ENCODE results near the gene RCBTB1. TPM values are rescaled to one million over a fixed set of nuclear protein-coding genes. Genes with fewer than 3 reads are reported as not detected.
"Not testable (repeated sequence)": the region's sequence is repeated elsewhere in the genome, so short reads cannot be mapped to it uniquely, and the experiment has no call there.

The RCBTB1 gene
- total RNA-seq, 2 experiments from 2014 or later = 18.1 to 20.0 TPM

DNA sequence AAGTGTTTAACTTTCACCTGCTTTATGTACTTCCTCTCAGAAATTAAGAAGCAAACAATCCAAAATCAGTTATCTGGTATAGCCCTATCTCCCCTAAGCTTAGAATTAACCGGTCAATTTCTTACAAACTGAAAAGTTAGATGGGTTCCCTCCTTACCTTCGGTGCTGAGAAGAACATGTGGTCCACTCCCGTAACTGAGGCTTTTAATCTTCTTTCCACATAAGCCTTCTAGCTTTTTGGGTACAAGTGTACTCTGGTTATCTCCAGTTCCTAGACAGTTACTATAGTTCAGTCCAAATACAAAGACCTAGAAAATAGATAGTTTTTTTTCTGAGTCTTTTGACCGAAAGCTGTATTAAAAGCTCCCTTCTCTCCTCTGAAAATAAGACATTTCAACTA lies 18.9 kb downstream of the RCBTB1 start:
- Mint-ChIP-seq H3K27me3 (no peaks in the 10 kb centered on the region), H3K4me1 (peaks cover 20% of the 10 kb centered on the region), H3K36me3 (ENCODE audit: low read depth) (peaks cover 26% of the 10 kb centered on the region), H3K4me3 (no peak overlapping the region), H3K27ac (no peak overlapping the region), H3K9me3 (no peaks in the 10 kb centered on the region)
- CTCF ChIA-PET = interaction anchor here (0.5 to 1.0 kb wide), 2 partner anchors 25 to 81 kb away, joined by 3 to 5 read pairs; no protein-coding TSS in a partner anchor
- POLR2A ChIA-PET = no interaction called here
- DNase-seq = no peak

DNA sequence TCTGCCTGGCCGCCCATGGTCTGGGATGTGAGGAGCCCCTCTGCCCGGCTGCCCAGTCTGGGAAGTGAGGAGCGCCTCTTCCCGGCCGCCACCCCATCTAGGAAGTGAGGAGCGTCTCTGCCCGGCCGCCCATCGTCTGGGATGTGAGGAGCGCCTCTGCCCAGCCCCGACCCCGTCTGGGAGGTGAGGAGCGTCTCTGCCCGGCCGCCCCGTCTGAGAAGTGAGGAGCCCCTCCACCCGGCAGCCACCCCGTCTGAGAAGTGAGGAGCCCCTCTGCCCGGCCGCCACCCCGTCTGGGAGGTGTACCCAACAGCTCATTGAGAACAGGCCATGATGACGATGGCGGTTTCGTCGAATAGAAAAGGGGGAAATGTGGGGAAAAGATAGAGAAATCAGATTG lies 19.9 kb downstream of the RCBTB1 start:
- H3K36me3 Mint-ChIP-seq (ENCODE audit: low read depth) = peaks cover 32% of the 10 kb centered on the region
- CTCF ChIA-PET = interaction anchor here (1.0 kb wide), 1 partner anchor 26 kb away, joined by 3 read pairs; no protein-coding TSS in a partner anchor
- DNase-seq, H3K4me3 Mint-ChIP-seq, H3K9me3 Mint-ChIP-seq, H3K27me3 Mint-ChIP-seq, POLR2A ChIA-PET, H3K27ac Mint-ChIP-seq: not testable (repeated sequence)
- H3K4me1 Mint-ChIP-seq = peaks cover 16% of the 10 kb centered on the region

DNA sequence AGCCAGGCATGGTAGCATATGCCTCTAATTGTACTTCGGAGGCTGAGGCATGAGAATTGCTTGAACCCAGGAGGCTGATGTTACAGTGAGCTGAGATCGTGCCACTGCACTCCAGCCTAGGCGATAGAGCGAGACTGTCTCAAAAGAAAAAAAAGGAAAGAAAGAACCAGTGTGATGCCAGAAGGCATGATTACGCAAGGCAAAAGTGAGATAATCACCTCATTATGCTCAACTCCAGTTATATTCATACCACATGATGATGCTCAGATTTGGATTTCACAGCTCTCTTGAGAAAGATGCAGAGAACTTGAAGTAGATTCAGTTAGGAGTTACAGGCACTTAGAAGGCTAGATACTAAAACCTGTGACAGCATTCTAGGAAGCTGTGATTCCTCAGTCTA lies 21.8 kb downstream of the RCBTB1 start:
- Mint-ChIP-seq H3K36me3 (ENCODE audit: low read depth) (peaks cover 51% of the 10 kb centered on the region), H3K4me1 (peaks cover 5% of the 10 kb centered on the region), H3K27ac (no peak overlapping the region), H3K9me3 (no peaks in the 10 kb centered on the region), H3K27me3 (no peaks in the 10 kb centered on the region), H3K4me3 (no peak overlapping the region)
- no peak for DNase-seq
- ChIA-PET POLR2A (no interaction called here), CTCF (no interaction called here)

DNA sequence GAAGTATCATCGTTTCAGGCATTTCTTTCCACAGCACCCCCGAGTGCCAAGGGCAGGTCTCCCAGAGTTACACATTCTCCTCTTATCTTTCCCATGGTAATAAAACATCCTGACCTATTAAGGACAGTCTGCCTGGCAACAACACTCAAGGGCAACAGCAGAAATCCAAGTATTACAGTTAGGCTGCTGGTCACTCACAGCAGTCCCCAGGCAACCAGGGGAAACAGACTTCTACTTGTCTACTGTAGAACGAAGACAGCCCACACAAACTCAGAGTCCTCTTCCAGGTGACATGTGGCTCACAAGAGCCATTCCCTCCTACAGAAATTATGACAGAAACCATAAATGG lies 24.3 kb downstream of the RCBTB1 start:
- no peaks in the 10 kb centered on the region for H3K9me3 Mint-ChIP-seq
- peaks cover 46% of the 10 kb centered on the region for H3K36me3 Mint-ChIP-seq (ENCODE audit: low read depth)
- POLR2A ChIA-PET = no interaction called here
- H3K27me3 Mint-ChIP-seq = no peaks in the 10 kb centered on the region
- DNase-seq = no peak
- CTCF ChIA-PET = no interaction called here
- H3K4me1 Mint-ChIP-seq = peaks cover 9% of the 10 kb centered on the region
- H3K4me3 Mint-ChIP-seq = no peak overlapping the region
- H3K27ac Mint-ChIP-seq = no peak overlapping the region

DNA sequence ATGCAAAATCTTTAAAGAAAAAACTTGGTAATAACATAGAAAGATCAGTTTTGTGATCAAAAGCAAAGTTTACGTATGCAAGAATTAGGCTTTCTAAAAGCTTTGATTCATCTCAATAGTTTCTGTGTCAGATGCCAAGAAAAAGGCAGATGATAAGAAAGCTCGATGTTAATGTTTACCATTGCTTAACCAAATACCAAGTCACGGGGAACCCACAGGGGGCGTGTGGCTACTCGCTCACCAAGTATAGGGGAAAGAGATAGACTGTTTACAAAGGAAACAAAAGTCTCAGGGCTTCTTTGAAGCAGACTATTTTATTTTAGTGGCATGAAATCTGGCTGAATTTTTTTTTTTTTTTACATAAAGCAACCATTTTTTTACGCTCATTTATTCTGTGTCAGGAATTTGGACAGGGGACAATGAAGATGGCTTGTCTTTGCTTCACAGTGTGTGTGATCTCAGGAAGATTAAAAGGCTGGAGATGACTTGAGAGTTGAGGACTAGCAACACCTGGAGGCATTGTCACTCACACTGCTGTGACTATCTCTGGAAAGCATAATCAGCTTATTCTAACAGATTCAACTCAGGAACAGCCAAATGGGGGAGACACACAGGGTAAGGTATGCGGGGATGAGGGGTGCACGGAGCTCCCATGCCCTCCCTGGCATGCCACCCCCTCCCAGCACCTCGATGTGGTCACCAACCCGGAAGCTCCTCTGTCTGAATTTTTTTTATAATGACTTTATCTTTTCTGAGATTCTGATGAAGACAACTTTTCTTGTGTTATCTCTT lies 24.9 kb downstream of the RCBTB1 start:
- no peaks in the 10 kb centered on the region for H3K9me3 Mint-ChIP-seq
- H3K4me3 Mint-ChIP-seq = no peak overlapping the region
- peak overlapping the region; percentile 6 for H3K27ac Mint-ChIP-seq
- no peaks in the 10 kb centered on the region for H3K27me3 Mint-ChIP-seq
- CTCF ChIA-PET = interaction anchor here (1.4 to 1.7 kb wide), 2 partner anchors 11 to 77 kb away, joined by 6 to 8 read pairs; no protein-coding TSS in a partner anchor
- POLR2A ChIA-PET = no interaction called here
- no peak for DNase-seq
- H3K36me3 Mint-ChIP-seq (ENCODE audit: low read depth) = peaks cover 46% of the 10 kb centered on the region
- H3K4me1 Mint-ChIP-seq = peaks cover 9% of the 10 kb centered on the region

DNA sequence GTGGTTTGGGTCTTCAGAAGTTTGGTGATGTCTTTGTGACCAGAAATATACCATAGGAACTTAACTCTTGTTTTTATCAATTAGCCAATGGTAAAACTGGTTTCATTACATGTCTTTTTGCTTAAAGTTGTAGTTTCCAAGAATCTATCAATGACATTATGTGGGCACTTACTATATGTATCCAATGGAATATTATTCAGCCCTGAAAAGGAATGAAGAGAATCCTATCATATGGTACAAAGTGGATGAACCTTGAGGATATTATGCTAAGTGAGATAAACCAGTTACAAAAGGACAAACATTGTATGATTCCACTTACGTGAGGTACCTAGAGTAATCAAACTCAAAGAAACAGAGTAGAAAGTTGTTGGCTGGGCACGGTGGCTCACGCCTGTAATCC lies 26.4 kb downstream of the RCBTB1 start:
- Mint-ChIP-seq H3K27me3 (no peaks in the 10 kb centered on the region), H3K4me1 (peaks cover 9% of the 10 kb centered on the region), H3K27ac (no peak overlapping the region), H3K9me3 (no peaks in the 10 kb centered on the region), H3K36me3 (ENCODE audit: low read depth) (peaks cover 47% of the 10 kb centered on the region), H3K4me3 (no peak overlapping the region)
- CTCF ChIA-PET = interaction anchor here (1.4 to 1.7 kb wide), 2 partner anchors 12 to 75 kb away, joined by 6 to 8 read pairs; no protein-coding TSS in a partner anchor
- DNase-seq = no peak
- POLR2A ChIA-PET = no interaction called here

DNA sequence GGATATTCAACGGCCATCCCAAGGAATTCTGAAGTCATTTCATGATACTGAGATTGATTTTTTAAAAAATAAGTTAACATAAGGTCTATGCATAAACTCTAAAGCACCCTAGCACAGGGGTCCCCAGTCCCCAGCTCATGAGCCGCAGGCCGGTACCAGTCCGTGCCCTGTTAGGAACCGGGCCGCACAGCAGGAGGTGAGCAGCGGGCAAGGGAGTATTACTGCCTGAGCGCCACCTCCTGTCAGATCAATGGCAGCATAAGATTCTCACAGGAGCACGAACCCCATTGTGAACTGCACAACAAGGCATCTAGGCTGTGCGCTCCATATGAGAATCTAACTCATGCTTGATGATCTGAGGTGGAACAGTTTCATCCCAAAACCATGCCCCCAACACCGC lies 31.0 kb downstream of the RCBTB1 start:
- Mint-ChIP-seq H3K4me1 (peaks cover 4% of the 10 kb centered on the region), H3K4me3 (no peak overlapping the region), H3K9me3 (no peaks in the 10 kb centered on the region), H3K27ac (no peak overlapping the region), H3K27me3 (no peaks in the 10 kb centered on the region), H3K36me3 (ENCODE audit: low read depth) (peaks cover 48% of the 10 kb centered on the region)
- no peak for DNase-seq
- CTCF ChIA-PET = no interaction called here
- POLR2A ChIA-PET = no interaction called here

DNA sequence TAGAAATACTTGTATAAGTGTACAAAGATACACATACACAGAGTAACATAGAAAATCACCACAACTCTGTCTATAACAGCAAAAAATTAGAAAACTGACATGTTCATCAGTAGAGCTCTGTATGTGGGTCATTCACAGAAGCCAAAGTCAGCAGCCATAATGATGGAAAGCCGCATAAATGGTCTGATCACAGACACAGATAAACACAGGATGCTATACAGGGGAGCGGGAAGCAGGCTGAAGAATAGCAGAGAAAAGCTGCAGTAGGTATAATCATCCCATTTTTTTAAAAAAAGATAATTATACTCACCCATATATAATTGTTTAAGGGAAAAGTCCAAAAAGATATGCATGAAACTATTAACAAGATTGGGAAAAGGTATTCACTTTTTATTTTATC lies 31.5 kb downstream of the RCBTB1 start:
- Mint-ChIP-seq H3K27ac (no peak overlapping the region), H3K9me3 (no peaks in the 10 kb centered on the region), H3K4me1 (peaks cover 4% of the 10 kb centered on the region), H3K27me3 (no peaks in the 10 kb centered on the region), H3K4me3 (no peak overlapping the region), H3K36me3 (ENCODE audit: low read depth) (peaks cover 43% of the 10 kb centered on the region)
- no peak for DNase-seq
- POLR2A ChIA-PET = no interaction called here
- CTCF ChIA-PET = interaction anchor here (2.8 kb wide), 1 partner anchor 14 kb away, joined by 9 read pairs; no protein-coding TSS in a partner anchor

DNA sequence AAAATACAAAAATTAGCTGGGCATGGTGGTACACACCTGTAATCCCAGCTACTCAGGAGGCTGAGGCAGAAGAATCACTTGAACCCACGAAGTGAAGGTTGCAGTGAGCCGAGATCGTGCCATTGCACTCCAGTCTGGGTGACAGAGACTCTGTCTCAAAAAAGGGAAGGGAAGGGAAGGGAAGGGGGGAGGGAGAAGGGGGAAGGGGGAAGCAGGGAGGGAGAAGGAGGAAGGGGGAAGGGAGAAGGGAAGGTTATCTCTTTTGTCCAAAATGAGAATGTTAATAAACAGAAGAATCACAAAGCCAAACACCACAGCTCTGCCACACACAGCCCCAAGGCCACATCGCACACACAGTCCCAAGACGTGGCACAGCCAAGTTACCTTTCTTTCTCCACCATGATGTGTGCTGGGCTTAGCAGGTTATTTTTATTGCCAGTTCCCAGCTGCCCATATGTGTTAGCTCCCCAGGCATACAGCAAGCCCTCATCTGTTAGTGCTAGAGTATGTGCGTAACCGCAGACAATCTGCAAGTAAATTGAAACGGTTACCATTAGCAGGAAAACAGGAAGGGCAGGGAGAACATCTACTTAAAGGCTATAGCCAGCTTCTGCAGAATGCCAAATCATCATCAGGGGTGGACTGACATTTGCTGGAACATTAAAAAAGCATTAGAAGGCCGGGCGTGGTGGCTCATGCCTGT lies 34.3 kb downstream of the RCBTB1 start:
- no peak for DNase-seq
- ChIA-PET POLR2A (no interaction called here), CTCF (interaction anchor here (2.8 kb wide), 1 partner anchor 11 kb away, joined by 9 read pairs; no protein-coding TSS in a partner anchor)
- no peaks in the 10 kb centered on the region for H3K27me3 Mint-ChIP-seq
- H3K4me3 Mint-ChIP-seq = no peak overlapping the region
- peaks cover 33% of the 10 kb centered on the region for H3K36me3 Mint-ChIP-seq (ENCODE audit: low read depth)
- H3K27ac Mint-ChIP-seq = peak overlapping the region; percentile 19
- no peaks in the 10 kb centered on the region for H3K9me3 Mint-ChIP-seq
- peaks cover 2% of the 10 kb centered on the region for H3K4me1 Mint-ChIP-seq

DNA sequence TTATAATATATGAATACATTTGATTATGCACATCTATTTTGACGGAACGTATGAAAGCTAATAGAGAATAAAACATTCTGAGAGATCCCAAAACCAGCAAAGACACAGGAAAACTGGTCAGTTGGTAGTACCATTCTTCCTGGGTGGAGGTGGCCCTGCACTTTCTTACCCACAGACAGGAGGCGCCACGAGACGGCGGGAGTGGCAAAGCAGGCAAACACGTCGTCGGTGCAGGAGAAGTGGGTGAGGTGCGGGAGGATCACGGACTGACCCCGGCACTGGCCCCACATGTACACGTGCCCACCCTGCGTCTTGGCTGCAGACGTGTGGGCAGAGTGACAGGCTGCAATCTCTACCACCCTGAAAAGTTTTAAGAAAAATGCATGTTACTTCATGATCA lies 36.1 kb downstream of the RCBTB1 start:
- Mint-ChIP-seq H3K36me3 (ENCODE audit: low read depth) (peaks cover 38% of the 10 kb centered on the region), H3K4me3 (no peak overlapping the region), H3K27ac (no peak overlapping the region), H3K27me3 (no peaks in the 10 kb centered on the region), H3K9me3 (no peaks in the 10 kb centered on the region), H3K4me1 (peaks cover 2% of the 10 kb centered on the region)
- ChIA-PET CTCF (no interaction called here), POLR2A (no interaction called here)
- no peak for DNase-seq

DNA sequence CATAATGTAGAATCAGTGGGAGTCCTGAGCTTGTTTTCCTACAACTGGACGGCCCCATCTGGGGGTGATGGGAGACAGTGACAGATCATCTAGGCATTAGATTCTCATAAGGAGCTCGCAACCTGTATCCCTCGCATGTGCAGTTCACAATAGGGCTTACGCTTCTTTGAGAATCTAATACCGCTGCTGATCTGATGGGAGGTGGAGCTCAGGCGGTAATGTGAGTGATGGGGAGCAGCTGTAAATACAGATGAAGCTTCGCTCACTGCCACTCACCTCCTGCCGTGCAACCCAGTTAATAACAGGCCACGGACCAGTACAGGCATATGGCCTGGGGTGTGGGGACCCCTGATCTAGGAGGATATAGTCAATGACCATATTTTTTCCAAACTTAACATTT lies 38.8 kb downstream of the RCBTB1 start:
- H3K36me3 Mint-ChIP-seq (ENCODE audit: low read depth) = peaks cover 29% of the 10 kb centered on the region
- POLR2A ChIA-PET = no interaction called here
- peaks cover 2% of the 10 kb centered on the region for H3K4me1 Mint-ChIP-seq
- no peaks in the 10 kb centered on the region for H3K27me3 Mint-ChIP-seq
- no peaks in the 10 kb centered on the region for H3K9me3 Mint-ChIP-seq
- no peak overlapping the region for H3K4me3 Mint-ChIP-seq
- CTCF ChIA-PET = interaction anchor here (1.3 kb wide), 1 partner anchor 11 kb away, joined by 5 read pairs; no protein-coding TSS in a partner anchor
- DNase-seq = no peak
- H3K27ac Mint-ChIP-seq = no peak overlapping the region

DNA sequence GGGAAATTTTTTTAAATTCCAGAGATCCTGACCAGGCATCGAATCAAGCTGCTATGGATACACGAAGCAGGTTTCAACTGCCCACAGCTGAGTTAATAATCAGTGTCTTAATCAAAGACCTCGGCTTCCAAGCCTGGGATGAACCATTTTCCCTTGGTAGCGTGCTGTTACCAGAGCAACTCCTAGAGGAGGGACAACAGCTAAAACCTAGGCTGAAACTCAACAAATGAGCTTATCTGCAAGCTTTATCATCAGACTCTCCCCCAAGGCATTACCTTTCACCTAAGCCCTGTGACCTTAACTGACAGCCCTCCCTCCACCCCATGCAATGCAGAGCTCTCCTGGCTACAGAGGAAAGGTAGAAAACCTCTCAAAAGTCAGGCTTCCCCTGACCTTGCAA lies 39.7 kb downstream of the RCBTB1 start:
- Mint-ChIP-seq H3K4me1 (peaks cover 9% of the 10 kb centered on the region), H3K36me3 (ENCODE audit: low read depth) (peaks cover 28% of the 10 kb centered on the region), H3K9me3 (no peaks in the 10 kb centered on the region), H3K27me3 (no peaks in the 10 kb centered on the region), H3K27ac (no peak overlapping the region), H3K4me3 (no peak overlapping the region)
- CTCF ChIA-PET = interaction anchor here (1.3 kb wide), 1 partner anchor 12 kb away, joined by 5 read pairs; no protein-coding TSS in a partner anchor
- POLR2A ChIA-PET = no interaction called here
- DNase-seq = no peak

DNA sequence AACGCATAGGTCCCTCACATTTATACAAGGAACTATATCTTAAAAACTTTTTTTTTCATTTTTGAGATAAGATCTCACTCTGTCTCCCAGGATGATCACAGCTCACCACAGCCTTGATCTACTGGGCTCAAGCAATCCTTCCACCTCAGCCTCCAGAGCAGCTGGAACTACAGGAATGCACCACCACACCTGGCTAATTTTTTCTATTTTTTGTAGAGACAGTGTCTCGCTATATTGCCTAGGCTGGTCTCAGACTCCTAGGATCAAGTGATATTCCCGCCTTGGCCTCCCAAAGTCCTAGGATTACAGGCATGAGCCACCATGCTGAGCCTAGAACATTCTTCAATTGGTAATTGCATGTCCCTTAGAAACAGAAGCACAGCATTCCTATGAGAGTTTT lies 41.7 kb downstream of the RCBTB1 start:
- peaks cover 25% of the 10 kb centered on the region for H3K4me1 Mint-ChIP-seq
- no peak overlapping the region for H3K27ac Mint-ChIP-seq
- no peaks in the 10 kb centered on the region for H3K9me3 Mint-ChIP-seq
- H3K4me3 Mint-ChIP-seq = no peak overlapping the region
- DNase-seq = no peak
- H3K36me3 Mint-ChIP-seq (ENCODE audit: low read depth) = peaks cover 31% of the 10 kb centered on the region
- H3K27me3 Mint-ChIP-seq = no peaks in the 10 kb centered on the region
- ChIA-PET POLR2A (interaction anchor here (0.6 kb wide), 1 partner anchor 74 kb away, joined by 6 read pairs; no protein-coding TSS in a partner anchor), CTCF (no interaction called here)

Measured in activated CD4-positive, alpha-beta T cell treated with anti-CD3 and anti-CD28 coated beads, Interleukin-2, amount 10 ng/mL, durations not matched to agents 7 days and 5 days (primary cell).